Right ventricle myocardium inferior (tissue), 1 donor: Measurements from ENCODE around the gene KRT86. TPM values are rescaled to one million over a fixed set of nuclear protein-coding genes. Genes with fewer than 3 reads are reported as not detected.
A peak's percentile ranks its signal among the peaks of the same experiment; 100 is the strongest.

ENCODE experiments used
- ATAC-seq: fragments of 200-7000 bp; cut with Tn5 transposase; one replicate; pipeline ENCODE4 v1.9.1; 2020; ENCODE audit warnings: mild to moderate bottlenecking, moderate library complexity
- DNase-seq: peaks from one replicate; pipeline ENCODE4 v3.0.0; 2021; ENCODE audit errors: missing footprints
- intact Hi-C: fragments of 100-400 bp; cut with DNase I; formaldehyde crosslinking; loops from one replicate; pipeline ENCODE4 v1.11.0; 2022
- total RNA-seq: library from RNA; stranded (reverse); fragmentation: NEBNext Ultra II Directional; extraction: Animal tissue kit (Norgen Biotek cat#: 25700); gene quantifications from one replicate; pipeline ENCODE4 v1.2.1, GENCODE V29; 2021
- donor health status: DM: no; HTN: yes; CAD: no; lungs with severe emphysema.

Gene KRT86
- total RNA-seq, 1 donor from 2014 or later = not detected

DNA sequence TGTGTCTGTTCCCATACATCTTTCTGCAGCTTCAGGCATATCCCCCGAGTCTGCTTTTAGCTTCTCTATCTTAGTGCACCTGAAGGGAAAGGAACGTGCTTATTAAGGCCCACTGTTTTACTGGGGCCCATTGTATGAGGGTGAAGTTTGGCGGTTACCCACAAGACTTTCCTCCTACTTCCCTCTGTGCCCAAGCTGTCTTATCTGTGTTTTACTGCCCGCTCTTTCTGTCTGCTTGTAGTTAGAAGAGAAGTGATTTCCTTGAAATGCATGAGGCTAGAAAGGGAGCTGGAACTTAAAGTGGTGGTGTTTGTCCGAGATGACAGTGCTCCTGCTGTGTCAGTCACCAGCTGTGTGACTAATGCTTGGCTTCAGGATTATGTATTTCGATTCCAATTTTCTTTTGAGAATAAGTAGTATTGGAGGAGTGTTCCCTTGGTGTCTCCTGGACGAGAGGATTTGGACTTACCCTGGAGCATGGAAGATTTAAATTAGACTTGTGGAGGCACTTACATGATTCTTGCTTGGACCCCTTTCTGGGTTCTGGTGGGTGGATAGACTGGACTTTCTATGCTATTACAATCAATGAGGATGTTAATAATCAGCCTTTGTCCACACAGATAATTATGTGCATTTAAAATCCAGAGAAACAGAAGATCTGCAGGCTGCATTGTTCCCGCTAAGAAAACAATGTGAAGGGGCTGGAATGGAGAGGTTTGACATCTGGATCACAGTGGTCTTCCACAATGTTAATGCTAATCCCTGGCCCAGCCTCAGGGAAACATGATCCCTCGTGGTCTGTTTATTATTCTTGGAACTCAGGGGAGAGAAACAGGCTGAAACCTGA is 13.9 kb upstream of the KRT86 start:
- no peak for ATAC-seq
- DNase-seq = no peak
- intact Hi-C loops = no loop called here

DNA sequence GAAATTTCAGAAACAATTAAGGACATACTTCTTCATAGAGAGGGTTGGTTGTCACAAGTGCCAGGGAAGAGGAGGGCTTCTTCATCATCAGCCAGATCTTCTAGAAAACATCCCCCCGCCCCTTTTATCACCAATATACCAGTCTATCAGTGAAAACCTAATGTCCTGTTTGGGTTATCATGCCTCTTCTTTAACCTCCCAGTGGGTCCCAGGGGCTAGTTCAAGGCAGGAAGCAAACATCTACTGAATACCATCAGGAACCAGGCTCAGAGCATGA is 13.3 kb upstream of the KRT86 start:
- intact Hi-C loops = no loop called here
- DNase-seq = no peak
- ATAC-seq = no peak

DNA sequence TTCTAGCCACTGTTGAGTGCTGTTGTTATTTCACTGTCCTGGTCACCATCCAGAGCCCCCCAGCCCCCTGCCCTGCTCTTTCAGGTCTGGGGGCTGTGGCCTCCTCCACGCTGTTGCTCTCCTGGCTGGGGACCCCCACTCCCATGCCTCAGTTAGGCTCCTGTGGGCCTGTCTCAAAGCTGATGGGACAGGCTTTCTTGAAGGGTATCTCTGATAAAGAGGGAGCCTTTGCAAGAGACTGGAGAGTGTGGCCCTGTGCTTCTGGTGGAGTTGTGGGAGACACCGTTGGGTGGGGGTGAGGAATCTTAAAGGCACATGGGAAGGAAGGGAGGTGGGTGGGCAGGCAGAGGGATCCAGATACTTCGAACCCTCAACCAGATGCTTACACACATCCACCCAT is 12.2 kb upstream of the KRT86 start:
- intact Hi-C loops = no loop called here
- no peak for DNase-seq
- ATAC-seq = no peak

GRCh38 chr12:52263761-52264434 is 10.5 kb upstream of the KRT86 start:
- DNase-seq = no peak
- intact Hi-C loops = no loop called here
- ATAC-seq = no peak

- intact Hi-C loops = no loop called here
- DNase-seq (no peak), ATAC-seq (no peak)
Observed at GRCh38 chr12:52264435-52264825, 10.0 kb upstream of the KRT86 start.

DNA sequence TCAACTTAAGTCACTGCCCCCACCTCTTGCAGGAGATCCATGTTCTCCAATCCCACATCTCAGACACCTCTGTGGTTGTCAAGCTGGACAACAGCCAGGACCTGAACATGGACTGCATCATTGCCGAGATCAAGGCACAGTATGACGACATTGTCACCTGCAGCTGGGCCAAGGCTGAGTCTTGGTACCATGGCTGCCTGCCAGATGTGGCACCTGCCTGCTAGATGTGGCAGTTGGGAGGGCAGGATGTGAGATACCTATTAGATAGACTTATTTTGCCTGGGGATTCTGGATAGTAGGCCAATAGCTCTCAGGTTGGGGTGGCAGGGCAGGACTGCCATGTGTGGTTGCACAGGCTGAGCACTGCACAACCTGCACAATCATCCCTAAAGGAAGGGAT is 7.9 kb upstream of the KRT86 start:
- ATAC-seq (no peak), DNase-seq (no peak)
- intact Hi-C loops = no loop called here

- intact Hi-C loops = no loop called here
- DNase-seq (no peak), ATAC-seq (no peak)
Observed at GRCh38 chr12:52267266-52267665, 7.2 kb upstream of the KRT86 start.

GRCh38 chr12:52267699-52268098 is 6.7 kb upstream of the KRT86 start:
- DNase-seq (no peak), ATAC-seq (no peak)
- intact Hi-C loops = no loop called here

DNA sequence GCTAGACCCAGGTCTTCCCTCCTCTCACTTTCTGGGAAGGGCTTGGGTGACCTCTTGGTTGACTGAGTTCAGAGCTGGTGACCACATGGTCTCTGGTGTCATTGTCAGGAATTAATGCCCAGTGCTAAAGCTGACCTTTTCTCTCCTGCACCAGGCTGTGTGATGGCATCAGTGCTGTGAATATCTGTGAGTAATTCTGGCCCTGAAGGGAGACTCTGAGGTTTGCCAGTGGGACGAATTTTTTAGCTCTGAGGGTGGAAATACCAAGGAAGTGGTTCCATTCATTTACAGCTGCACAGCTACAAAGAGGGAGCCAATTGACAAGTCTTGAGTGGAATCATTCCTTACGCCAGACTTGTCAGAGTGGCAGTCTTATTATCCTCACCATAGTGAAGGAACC is 6.2 kb upstream of the KRT86 start:
- ATAC-seq = no peak
- intact Hi-C loops = no loop called here
- DNase-seq = no peak

DNA sequence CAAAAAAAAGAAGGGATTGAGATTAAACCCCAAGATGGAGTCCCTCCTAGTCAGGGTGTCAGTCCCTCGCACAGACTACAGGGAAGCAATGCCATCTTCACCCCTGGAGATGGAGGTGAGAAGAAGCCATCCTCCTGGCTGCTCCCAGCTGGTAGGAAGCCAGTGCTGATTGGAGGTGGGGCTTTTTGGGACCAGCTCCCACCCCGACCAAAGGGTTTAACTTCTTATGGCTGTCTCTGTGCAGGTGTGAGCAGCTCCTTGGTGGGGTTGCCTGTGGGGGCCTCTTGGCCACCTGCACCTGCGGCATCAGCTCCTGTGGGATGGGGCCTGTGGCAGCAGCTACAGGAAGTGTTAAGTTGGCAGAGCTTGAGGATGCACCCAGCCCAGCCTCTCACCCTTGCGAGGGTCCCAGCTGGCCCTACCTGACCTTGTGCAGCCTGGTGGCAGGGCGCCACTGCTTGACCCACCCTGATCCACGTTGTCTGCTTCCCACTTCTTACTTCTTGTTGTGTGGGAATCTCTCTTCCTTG is 3.8 kb upstream of the KRT86 start:
- ATAC-seq = no peak
- no peak for DNase-seq
- intact Hi-C loops = no loop called here

DNA sequence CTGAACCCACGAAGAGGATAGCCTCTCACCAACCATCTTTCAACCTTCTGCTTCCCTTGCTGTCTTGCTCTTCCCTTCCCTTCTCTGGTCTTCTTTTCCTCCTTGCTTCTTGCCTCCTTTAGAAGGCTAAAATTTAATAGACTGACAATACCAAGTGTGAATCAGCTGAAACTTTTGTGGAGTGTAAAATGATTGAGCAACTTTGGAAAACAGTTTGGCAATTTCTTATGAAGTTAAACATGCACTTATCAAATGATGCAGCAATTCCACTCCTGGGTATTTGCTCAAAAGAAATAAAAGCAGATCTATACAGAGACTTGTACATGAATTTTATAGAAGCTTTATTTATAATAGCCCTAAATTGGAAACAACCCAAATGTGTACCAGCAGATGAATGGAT is 3.3 kb upstream of the KRT86 start:
- ATAC-seq (no peak), DNase-seq (no peak)
- intact Hi-C loops = no loop called here

- intact Hi-C loops = loop anchor here (5.0 kb wide), 1 partner anchor 68 kb away; no protein-coding TSS in a partner anchor
- DNase-seq (no peak), ATAC-seq (no peak)
Observed at GRCh38 chr12:52275686-52276085, 1.2 kb downstream of the KRT86 start.

GRCh38 chr12:52277486-52278245 is 3.2 kb downstream of the KRT86 start:
- no peak for DNase-seq
- no peak for ATAC-seq
- intact Hi-C loops = loop anchor here (5.0 kb wide), 1 partner anchor 70 kb away; no protein-coding TSS in a partner anchor

DNA sequence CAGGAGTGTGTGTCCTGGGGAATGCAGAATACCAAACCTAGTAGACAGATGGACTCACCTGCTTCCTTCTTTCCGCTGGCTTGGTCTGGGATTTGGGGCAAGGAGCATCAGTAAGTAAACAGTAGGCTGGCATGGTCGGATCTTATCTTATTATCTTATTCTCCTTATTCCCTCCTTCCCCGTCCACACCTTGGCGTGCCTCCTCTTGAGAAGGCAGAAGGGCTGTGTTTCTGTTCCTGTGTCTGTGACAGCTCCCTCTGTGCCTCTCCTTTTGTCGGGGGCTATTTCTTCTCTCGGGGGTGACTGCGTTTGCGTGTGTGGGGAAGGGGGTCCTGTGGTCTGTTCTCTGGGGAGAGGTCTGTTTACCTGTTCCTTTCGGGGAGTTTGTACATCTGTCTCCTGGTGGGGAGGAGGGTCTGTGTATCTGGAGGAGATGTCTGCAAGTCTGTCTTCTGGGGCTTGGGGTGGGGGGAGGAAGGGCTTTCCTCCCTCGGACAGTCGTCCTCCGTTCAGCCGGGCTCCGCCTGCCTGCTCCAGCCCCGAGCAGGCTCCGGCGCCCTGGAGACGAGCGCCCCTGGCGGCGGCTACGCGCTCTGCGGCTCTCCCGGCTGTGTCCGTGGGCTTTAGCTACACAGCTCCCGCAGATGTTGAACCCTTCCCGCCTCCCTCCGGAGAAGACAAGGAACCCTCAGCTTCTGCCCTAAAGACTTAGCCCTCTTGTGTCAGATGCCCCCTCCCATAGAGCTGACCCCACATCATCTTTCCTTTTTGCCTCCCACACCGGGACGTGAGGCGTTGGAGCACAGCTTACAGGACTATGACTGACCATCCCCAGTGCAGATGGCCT is 4.4 kb downstream of the KRT86 start:
- peak; percentile 90 for ATAC-seq
- peak; percentile 82 for DNase-seq
- intact Hi-C loops = loop anchor here (5.0 kb wide), 1 partner anchor 71 kb away; no protein-coding TSS in a partner anchor

DNA sequence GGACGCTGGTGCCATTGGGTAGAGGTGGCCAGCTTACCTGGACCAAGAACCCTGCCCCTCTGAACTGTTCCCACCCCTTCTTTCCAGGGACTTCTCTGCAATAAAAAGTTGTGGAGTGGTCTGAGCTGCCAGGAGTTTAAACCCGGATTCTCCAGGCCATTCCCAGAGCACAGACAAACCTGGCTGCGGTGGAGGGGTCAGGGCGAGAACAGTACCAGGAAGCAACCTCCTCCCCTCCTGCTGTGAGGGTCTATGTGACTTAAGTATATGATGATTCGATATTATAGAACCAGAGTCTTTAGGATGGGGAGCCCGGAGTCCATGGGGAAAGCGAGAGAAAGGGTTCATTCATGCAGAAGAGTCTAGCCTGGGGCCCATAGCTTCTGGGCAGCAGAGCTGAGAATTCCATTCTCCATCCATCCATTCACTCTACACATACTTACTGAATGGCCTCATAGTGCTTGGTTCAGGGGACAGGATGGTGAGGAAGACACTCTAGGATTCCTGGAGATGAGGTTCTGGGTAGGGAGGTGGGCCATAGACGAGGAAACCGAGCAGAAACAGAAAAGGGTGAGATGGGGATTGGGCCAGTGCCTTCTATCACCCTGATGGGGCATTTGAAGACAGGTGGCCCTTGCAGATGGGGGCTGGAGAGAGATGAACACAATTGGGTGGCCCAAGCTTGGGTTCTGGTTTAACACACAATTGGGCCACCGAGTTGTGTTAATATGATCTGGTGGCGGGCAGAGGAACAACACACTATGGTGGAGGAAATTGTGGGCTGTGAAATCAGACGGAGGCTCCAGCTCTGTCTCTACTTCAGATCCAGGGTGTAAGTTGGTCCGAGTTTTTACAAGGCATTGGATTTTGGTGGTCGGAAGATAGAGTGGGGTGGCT is 5.2 kb downstream of the KRT86 start:
- DNase-seq (no peak), ATAC-seq (no peak)
- intact Hi-C loops = loop anchor here (5.0 kb wide), 1 partner anchor 72 kb away; no protein-coding TSS in a partner anchor

- ATAC-seq (no peak), DNase-seq (no peak)
- intact Hi-C loops = no loop called here
Observed at GRCh38 chr12:52280319-52280795, 5.9 kb downstream of the KRT86 start.

DNA sequence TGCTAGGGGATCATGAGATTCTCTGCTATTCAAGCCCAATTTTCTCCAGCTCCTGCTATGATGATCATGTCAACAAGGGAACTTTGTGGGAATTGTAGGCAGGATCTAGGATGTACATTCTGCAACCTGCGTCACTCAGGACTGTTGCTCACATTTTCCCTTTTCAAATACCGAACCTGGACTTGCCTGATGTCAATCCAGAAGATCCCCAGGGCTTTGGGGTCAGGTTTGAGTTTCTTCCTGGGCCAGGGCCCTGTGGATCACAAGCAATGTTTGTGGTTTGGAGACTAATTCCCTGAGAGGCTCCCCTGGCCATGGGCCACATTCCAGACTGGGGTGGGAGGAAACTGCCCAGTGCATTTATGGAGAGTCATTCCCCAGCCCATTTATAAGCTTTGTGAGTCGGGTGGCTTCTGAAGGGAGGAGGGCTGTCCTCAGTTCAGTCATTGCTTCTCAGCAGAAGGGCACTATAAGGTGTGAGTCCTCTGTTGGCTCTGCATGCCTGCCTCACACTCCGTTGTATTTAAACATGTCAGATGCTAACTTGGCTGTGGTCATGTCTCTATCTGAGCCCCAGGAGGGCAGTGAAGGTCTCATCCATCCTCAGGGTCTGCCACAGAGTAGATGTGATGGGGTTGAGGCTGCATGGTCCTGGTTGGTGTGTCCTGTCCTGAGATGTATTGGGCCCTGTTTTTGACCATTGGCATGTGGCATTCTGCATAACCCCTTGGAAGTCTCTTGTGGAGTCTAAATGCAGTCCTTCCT is 6.5 kb downstream of the KRT86 start:
- ATAC-seq (peak; percentile 36), DNase-seq (no peak)
- intact Hi-C loops = no loop called here
